Ovary (tissue), 3 donors: ENCODE results near the gene MRM3.

Source experiments
- CTCF ChIP-seq, 3 donors: fragments of 450-650 bp in 2 of 3; fragments of 200-600 bp in 1 of 3; IDR thresholded peaks; one replicate each; pipeline versions ENCODE4 v1.5.1 to v1.8.0; 2016 to 2022; ENCODE audit warnings: antibody characterized with exemption in 3 of 3, mild to moderate bottlenecking in 1 of 3
- EP300 ChIP-seq: sonication (generic); formaldehyde crosslinking; IDR thresholded peaks from one replicate; pipeline ENCODE4 v1.6.1; 2017; ENCODE audit warnings: antibody characterized with exemption
- donor health status: DM: no; HTN: no; CAD: no.

GRCh38 chr17:814371-814770 lies 32.2 kb downstream of the MRM3 start:
- TF ChIP-seq CTCF (IDR thresholded peaks at IDR 0.05) (no peak), EP300 (no peak)
